GM19240 (cell line): ENCODE measurements around the gene ZNF804B.

Experiments used
- DNase-seq: peaks from one replicate; pipeline ENCODE4 v3.0.0; 2011; ENCODE audit warnings: low spot score; ENCODE audit not compliant: insufficient read length

ZNF804B gene

GRCh38 chr7:88835147-88835728 is 75.7 kb downstream of the ZNF804B start:
- peak; percentile 6 for DNase-seq

GRCh38 chr7:88842201-88842600 is 82.7 kb downstream of the ZNF804B start:
- DNase-seq: no peak

- no peak for DNase-seq
Measured at GRCh38 chr7:88845091-88845490, 85.6 kb downstream of the ZNF804B start.

GRCh38 chr7:88851220-88851619 is 91.7 kb downstream of the ZNF804B start:
- no peak for DNase-seq

- DNase-seq: no peak
Measured at GRCh38 chr7:88859288-88859687, 99.8 kb downstream of the ZNF804B start.

GRCh38 chr7:88866265-88866863 is 106.9 kb downstream of the ZNF804B start:
- DNase-seq: no peak

GRCh38 chr7:88867158-88867557 is 107.7 kb downstream of the ZNF804B start:
- no peak for DNase-seq

GRCh38 chr7:88868456-88868855 is 109.0 kb downstream of the ZNF804B start:
- no peak for DNase-seq

- DNase-seq: no peak
Measured at GRCh38 chr7:88881136-88881535, 121.6 kb downstream of the ZNF804B start.

- no peak for DNase-seq
Measured at GRCh38 chr7:88885131-88885530, 125.6 kb downstream of the ZNF804B start.

- no peak for DNase-seq
Measured at GRCh38 chr7:88888684-88889083, 129.2 kb downstream of the ZNF804B start.

GRCh38 chr7:88910516-88910915 is 151.0 kb downstream of the ZNF804B start:
- DNase-seq: no peak

GRCh38 chr7:88912852-88913251 is 153.4 kb downstream of the ZNF804B start:
- no peak for DNase-seq

GRCh38 chr7:88915615-88916014 is 156.1 kb downstream of the ZNF804B start:
- DNase-seq: no peak

GRCh38 chr7:88919478-88920131 is 160.1 kb downstream of the ZNF804B start:
- no peak for DNase-seq

GRCh38 chr7:88922944-88923343 is 163.4 kb downstream of the ZNF804B start:
- no peak for DNase-seq

- DNase-seq: no peak
Measured at GRCh38 chr7:88928276-88928675, 168.8 kb downstream of the ZNF804B start.

- no peak for DNase-seq
Measured at GRCh38 chr7:88929719-88930118, 170.2 kb downstream of the ZNF804B start.

GRCh38 chr7:88933285-88933684 is 173.8 kb downstream of the ZNF804B start:
- DNase-seq: no peak

GRCh38 chr7:88942815-88943501 is 183.5 kb downstream of the ZNF804B start:
- no peak for DNase-seq

- no peak for DNase-seq
Measured at GRCh38 chr7:88951826-88952225, 192.3 kb downstream of the ZNF804B start.

- no peak for DNase-seq
Measured at GRCh38 chr7:88964418-88964817, 204.9 kb downstream of the ZNF804B start.
